ENCODE measurements around the gene STK32B. TPM values are rescaled to one million over a fixed set of nuclear protein-coding genes. Genes with fewer than 3 reads are reported as not detected.

The STK32B gene
- total RNA-seq, 1 donor from 2014 or later: 0.56 TPM

DNA sequence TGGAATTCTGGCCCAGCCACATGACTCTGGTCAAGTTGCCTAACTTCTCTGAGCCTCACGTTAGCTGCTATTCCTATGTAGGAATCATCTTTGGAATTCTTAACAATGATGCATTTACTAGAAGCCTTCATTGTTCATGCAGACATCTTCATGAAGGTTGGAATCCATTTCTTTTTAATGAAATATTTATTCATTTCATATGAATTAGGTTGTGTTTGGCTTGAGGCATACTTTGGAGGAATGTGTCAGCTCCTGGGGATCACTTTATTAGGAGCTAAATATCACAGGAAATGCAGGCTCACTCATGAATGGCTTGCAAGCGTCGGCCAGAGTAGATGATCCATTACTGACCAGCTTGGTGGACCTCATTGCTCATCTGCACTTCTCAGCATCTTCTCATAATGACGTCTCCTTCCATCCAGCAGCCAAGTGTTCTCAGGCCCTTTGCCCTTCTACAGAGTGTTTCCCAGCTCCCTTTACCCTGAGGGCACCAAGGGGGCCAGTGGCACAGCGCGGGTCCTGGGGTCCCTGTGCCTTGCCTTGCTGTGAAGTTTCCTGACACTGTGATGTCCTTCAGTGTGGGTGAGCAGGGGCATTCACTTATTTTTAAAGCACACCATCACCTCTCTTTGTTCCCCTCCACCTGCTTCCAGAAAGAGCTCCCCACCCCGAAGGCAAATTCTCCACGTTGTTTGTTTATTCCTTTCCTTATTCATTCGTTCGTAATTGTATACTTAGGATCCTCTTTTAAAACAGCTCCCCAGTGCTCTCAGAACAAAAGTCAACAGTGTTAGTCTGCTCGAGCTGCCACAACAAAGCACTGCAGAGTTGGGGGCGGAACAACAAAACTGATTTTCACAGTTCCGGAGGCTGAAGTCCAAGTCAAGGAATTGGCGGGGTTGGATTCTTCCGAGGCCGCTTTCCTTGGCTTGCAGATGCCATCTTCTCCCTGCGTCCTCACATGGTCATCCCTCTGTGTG, 106.8 kb downstream of the STK32B start:
- H3K4me3 Mint-ChIP-seq (ENCODE audit: unreplicated experiment): no peak overlapping the region
- TF ChIP-seq, protein P1, sequence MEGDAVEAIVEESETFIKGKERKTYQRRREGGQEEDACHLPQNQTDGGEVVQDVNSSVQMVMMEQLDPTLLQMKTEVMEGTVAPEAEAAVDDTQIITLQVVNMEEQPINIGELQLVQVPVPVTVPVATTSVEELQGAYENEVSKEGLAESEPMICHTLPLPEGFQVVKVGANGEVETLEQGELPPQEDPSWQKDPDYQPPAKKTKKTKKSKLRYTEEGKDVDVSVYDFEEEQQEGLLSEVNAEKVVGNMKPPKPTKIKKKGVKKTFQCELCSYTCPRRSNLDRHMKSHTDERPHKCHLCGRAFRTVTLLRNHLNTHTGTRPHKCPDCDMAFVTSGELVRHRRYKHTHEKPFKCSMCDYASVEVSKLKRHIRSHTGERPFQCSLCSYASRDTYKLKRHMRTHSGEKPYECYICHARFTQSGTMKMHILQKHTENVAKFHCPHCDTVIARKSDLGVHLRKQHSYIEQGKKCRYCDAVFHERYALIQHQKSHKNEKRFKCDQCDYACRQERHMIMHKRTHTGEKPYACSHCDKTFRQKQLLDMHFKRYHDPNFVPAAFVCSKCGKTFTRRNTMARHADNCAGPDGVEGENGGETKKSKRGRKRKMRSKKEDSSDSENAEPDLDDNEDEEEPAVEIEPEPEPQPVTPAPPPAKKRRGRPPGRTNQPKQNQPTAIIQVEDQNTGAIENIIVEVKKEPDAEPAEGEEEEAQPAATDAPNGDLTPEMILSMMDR (IDR thresholded peaks at IDR 0.05; ENCODE audit: unreplicated experiment): no peak
- no peaks in the 10 kb centered on the region for H3K36me3 Mint-ChIP-seq (ENCODE audit: low read depth, unreplicated experiment)
- H3K27me3 Mint-ChIP-seq (ENCODE audit: unreplicated experiment): peaks cover 2% of the 10 kb centered on the region
- H3K9me3 Mint-ChIP-seq (ENCODE audit: unreplicated experiment): no peaks in the 10 kb centered on the region
- no peak overlapping the region for H3K27ac Mint-ChIP-seq (ENCODE audit: unreplicated experiment)
- H3K4me1 Mint-ChIP-seq (ENCODE audit: unreplicated experiment): no peaks in the 10 kb centered on the region
- DNase-seq (ENCODE audit: low spot score): no peak

DNA sequence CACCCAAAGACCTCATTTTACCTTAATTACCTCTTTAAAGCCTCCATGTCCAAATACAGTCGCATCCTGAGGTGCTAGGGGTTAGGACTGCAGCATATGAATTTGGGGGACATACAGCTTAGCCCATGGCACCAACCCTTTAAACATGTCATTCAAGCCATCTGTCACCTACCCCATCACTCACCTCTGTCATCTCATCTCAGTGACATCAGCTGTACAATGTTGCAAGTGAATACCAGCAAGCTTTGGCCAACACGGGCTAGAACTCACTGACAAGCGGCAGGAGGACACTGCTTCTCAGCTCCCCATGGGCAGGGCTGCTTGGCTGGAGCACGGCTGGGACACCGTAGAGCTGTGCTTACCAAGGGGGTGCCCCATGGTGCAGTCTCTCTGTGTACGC, 107.5 kb downstream of the STK32B start:
- H3K9me3 Mint-ChIP-seq (ENCODE audit: unreplicated experiment): no peaks in the 10 kb centered on the region
- no peak for DNase-seq (ENCODE audit: low spot score)

DNA sequence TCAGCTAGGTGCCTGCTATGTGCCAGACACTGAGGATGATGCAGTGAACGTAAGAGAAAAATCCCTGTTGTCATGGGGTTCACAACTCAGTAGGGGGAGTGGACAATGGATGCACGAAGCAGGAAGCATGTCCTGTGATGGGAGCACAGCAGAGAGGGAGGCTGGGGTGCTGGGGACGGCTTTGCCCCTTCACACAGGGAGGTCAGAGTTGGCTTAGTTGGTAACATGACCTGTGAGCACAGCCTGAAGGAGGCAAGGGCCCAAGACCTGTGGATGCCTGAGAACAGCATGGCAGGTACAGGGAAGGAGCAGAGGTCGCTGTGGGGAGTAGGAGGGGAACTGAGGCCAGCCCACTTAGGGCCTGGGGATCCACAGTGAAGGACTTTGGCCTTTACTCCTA, 109.4 kb downstream of the STK32B start:
- Mint-ChIP-seq H3K36me3 (ENCODE audit: low read depth, unreplicated experiment) (no peaks in the 10 kb centered on the region), H3K4me3 (ENCODE audit: unreplicated experiment) (no peak overlapping the region), H3K4me1 (ENCODE audit: unreplicated experiment) (no peaks in the 10 kb centered on the region), H3K27me3 (ENCODE audit: unreplicated experiment) (peaks cover 3% of the 10 kb centered on the region), H3K27ac (ENCODE audit: unreplicated experiment) (no peak overlapping the region), H3K9me3 (ENCODE audit: unreplicated experiment) (no peaks in the 10 kb centered on the region)
- TF ChIP-seq, protein P1 (IDR thresholded peaks at IDR 0.05; ENCODE audit: unreplicated experiment): no peak
- no peak for DNase-seq (ENCODE audit: low spot score)

More for the DNA sequence above, 107.5 kb downstream of the STK32B start:
- Mint-ChIP-seq H3K4me3 (ENCODE audit: unreplicated experiment) (no peak overlapping the region), H3K27me3 (ENCODE audit: unreplicated experiment) (peaks cover 2% of the 10 kb centered on the region), H3K36me3 (ENCODE audit: low read depth, unreplicated experiment) (no peaks in the 10 kb centered on the region), H3K27ac (ENCODE audit: unreplicated experiment) (no peak overlapping the region), H3K4me1 (ENCODE audit: unreplicated experiment) (no peaks in the 10 kb centered on the region)
- TF ChIP-seq, protein P1 (IDR thresholded peaks at IDR 0.05; ENCODE audit: unreplicated experiment): no peak

DNA sequence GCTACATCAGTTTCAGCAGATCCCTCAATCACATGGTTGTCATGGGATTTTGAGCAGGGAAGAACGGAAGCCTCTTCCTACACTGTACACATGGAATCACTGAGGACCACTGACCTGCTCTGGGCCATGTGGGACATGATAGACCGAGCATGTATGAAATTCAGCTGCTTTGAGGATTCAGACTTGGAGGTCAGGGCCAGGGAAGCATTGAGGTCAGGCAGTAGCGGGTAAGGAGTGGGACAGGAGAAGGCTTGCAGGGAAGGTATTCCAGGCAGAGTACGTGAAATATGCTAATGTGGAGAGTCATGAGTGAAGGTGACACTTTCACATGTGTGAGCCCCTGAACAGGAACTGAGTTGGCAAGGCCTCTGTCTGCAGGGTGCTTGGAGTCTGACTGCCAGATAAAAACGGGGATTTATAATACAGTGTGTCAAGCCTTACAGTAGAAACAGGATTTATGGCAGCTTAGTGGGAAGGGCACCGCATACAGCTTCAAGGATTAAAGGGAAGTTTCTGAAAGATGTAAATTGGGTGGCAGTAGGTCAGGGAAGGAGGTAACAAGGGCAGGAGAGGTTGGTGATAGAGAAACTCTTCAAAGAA, 111.7 kb downstream of the STK32B start:
- no peak for DNase-seq (ENCODE audit: low spot score)
- H3K9me3 Mint-ChIP-seq (ENCODE audit: unreplicated experiment): no peaks in the 10 kb centered on the region
- peaks cover 1% of the 10 kb centered on the region for H3K27me3 Mint-ChIP-seq (ENCODE audit: unreplicated experiment)
- no peaks in the 10 kb centered on the region for H3K4me1 Mint-ChIP-seq (ENCODE audit: unreplicated experiment)
- TF ChIP-seq, protein P1 (IDR thresholded peaks at IDR 0.05; ENCODE audit: unreplicated experiment): no peak
- H3K27ac Mint-ChIP-seq (ENCODE audit: unreplicated experiment): no peak overlapping the region
- H3K36me3 Mint-ChIP-seq (ENCODE audit: low read depth, unreplicated experiment): no peaks in the 10 kb centered on the region
- no peak overlapping the region for H3K4me3 Mint-ChIP-seq (ENCODE audit: unreplicated experiment)
